Umbilical cord (tissue), 2 donors: Measurements from ENCODE around the gene COASY. TPM values are rescaled to one million over a fixed set of nuclear protein-coding genes. Genes with fewer than 3 reads are reported as not detected.
"Not testable (repeated sequence)": the region's sequence is repeated elsewhere in the genome, so short reads cannot be mapped to it uniquely, and the experiment has no call there.

Source experiments
- DNase-seq: peaks from one replicate; pipeline ENCODE4 v3.0.0-alpha.2; 2015; ENCODE audit warnings: low spot score
- total RNA-seq: library from RNA; depleted of rRNA; stranded (reverse); fragments of >200 nt; gene quantifications from one replicate; pipeline ENCODE4 v1.2.3, GENCODE V29; 2014; ENCODE audit warnings: low replicate concordance; ENCODE audit not compliant: insufficient read depth

COASY gene
- total RNA-seq, 1 donor from 2014 or later = 8.2 TPM

- DNase-seq = not testable (repeated sequence)
Observed at GRCh38 chr17:42552736-42553135, 9.2 kb upstream of the COASY start, which contains the start of gene HSD17B1. Gene HSD17B1 (plus strand): TSS chr17:42552923. CDS start chr17:42552934, 11 bp downstream.

DNA sequence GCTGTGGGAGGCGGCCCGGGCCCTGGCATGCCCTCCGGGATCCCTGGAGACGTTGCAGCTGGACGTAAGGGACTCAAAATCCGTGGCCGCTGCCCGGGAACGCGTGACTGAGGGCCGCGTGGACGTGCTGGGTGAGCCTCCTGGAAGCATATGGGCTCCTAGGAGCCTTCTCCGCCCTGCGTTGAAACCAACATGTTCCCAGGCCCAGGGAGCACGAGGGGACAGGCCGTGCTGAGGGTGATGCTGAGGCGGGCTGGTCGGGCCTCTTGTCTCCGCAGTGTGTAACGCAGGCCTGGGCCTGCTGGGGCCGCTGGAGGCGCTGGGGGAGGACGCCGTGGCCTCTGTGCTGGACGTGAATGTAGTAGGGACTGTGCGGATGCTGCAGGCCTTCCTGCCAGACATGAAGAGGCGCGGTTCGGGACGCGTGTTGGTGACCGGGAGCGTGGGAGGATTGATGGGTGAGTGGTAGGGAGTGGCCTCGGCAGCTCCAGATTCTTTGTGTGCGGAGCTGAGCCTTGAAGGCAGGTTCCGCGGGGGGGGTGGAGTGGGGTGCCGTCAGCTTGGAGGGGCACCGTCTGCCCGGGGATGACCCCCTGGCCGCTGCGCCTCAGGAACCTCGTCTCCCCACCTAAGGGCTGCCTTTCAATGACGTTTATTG, 8.7 kb upstream of the COASY start:
- DNase-seq = peak; percentile 47

GRCh38 chr17:42553866-42554249, 8.1 kb upstream of the COASY start:
- no peak for DNase-seq

DNA sequence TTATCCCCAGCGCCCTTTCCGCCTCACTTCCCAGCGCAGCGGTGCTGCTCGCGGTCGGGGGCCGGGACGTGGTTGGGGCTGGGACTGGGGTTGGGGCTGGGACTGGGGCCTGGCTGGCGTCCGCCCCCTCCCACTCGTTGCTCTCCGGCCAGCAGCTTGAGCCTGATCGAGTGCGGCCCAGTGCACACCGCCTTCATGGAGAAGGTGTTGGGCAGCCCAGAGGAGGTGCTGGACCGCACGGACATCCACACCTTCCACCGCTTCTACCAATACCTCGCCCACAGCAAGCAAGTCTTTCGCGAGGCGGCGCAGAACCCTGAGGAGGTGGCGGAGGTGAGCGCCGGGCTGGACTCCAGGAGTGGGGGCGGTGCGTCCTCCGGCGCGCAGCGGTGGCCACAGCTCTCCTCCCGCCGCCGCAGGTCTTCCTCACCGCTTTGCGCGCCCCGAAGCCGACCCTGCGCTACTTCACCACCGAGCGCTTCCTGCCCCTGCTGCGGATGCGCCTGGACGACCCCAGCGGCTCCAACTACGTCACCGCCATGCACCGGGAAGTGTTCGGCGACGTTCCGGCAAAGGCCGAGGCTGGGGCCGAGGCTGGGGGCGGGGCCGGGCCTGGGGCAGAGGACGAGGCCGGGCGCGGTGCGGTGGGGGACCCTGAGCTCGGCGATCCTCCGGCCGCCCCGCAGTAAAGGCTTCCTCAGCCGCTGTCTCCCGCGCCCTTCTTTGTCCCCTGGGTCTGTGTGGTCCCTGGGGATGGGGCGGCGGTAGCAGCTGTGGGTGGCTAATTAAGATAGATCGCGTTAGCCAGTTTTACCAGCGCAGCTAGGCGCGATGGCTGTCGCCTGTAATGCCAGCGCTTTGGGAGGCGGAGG, 7.5 kb upstream of the COASY start:
- peak; percentile 91 for DNase-seq

GRCh38 chr17:42555122-42555622, 6.8 kb upstream of the COASY start:
- no peak for DNase-seq

DNA sequence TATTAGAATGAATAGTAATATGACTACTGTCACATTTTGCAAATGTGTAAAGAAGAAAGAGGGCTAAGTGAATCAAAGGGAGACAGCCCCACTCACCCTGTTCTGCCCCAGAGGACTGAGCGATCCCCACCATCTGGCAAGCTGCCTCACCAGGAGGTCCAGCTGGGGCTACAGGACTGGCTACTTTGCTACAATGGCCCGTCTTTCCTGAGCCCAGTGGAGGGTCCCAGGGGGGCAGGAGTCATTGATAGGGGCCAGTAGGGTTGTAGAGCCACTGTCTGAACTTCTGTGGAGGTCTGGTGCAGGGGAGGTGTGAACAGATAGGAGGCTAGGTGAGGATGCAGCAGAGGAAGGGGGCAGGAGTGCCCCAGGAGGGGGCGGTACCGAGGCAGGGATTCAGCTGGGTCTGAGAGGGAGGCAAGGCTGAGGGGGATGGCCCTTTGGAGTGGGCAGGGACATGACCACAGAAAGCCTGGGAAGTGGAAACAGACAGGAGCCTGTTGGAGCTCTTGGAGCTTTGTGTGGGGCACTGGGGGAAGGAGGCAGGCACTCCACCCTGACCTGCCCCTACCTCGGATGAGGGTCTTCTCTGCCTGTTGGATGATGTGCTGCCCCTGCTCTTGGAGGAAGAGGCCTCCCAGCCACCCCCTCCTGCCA, 5.9 kb upstream of the COASY start:
- DNase-seq = not testable (repeated sequence)

DNA sequence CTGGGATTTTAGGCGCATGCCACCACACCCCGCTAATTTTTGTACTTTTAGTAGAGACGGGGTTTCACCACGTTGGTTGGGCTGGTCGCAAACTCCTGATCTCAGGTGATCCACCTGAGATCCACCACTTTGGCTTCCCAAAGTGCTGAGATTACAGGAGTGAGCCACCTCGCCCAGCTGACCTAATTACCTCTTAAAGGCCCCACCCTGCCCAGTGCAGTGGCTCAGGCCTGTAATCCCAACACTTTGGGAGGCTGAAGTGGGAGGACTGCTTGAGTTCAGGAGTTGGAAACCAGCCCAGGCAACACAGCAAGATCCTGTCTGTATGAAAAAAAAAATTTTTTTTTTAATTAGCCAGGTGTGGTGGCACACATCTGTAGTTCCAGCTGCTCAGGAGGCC, 2.9 kb upstream of the COASY start:
- DNase-seq = no peak

GRCh38 chr17:42560246-42560645, 1.7 kb upstream of the COASY start:
- DNase-seq = no peak

GRCh38 chr17:42562388-42563142, 617 bp downstream of the COASY start:
- DNase-seq = no peak

- DNase-seq = no peak
Observed at GRCh38 chr17:42563143-42563509, 1.2 kb downstream of the COASY start.

DNA sequence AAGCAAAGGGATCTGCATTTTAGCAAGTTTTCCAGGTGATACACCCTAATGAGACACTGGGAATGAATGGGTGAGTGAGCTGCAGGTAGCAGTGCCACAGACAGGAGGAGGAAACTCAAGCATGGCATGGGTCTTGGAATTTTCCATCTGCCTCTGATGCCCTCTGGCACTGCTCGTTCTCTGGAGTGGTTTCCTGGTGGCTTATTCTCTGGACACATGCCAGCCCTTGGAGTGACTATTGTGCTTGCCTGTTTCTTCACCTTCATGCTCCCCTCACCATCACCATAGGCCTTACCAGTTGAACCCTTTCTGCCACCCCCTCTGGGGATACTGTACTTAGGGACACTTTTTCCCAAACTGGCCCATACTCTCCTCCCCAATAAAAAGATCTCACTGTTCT, 1.6 kb downstream of the COASY start:
- DNase-seq = no peak

DNA sequence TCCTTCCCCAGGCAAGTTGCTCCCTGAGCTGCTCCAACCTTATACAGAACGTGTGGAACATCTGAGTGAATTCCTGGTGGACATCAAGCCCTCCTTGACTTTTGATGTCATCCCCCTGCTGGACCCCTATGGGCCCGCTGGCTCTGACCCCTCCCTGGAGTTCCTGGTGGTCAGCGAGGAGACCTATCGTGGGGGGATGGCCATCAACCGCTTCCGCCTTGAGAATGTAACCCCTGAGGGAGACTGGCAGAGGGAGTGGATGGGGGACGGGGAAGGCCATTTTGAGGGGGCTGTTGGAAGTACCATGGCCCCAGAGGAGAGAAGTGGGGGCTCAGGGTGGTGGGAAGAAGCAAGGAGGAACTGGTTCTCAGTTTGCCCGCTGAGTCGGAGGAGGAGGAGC, 2.0 kb downstream of the COASY start:
- DNase-seq = no peak

DNA sequence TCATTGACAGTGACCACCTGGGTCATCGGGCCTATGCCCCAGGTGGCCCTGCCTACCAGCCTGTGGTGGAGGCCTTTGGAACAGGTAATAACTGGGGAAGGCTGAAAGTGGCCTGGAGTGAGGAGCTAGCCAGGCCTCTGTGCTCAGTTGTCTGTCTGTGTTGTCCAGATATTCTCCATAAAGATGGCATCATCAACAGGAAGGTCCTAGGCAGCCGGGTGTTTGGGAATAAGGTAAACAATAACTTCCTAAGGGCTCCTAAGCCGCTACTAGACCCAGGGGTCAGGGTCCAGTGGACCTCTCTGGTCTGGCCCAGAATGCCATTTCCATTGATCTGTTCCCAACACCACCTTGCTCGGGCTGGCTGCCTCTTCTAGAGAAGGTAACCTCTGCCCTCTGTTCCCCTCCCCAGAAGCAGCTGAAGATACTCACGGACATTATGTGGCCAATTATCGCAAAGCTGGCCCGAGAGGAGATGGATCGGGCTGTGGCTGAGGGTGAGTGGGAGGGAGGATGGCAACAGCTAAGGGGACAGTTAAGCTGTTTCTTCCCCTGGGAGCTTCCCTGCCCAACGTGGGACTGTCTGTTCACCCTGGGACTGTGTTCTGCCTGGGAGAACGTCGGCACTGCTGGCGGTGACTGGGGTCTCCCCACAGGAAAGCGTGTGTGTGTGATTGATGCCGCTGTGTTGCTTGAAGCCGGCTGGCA, 3.0 kb downstream of the COASY start:
- DNase-seq = no peak

GRCh38 chr17:42565523-42566214, 3.7 kb downstream of the COASY start:
- no peak for DNase-seq

GRCh38 chr17:42566215-42566882, 4.4 kb downstream of the COASY start:
- DNase-seq = no peak

DNA sequence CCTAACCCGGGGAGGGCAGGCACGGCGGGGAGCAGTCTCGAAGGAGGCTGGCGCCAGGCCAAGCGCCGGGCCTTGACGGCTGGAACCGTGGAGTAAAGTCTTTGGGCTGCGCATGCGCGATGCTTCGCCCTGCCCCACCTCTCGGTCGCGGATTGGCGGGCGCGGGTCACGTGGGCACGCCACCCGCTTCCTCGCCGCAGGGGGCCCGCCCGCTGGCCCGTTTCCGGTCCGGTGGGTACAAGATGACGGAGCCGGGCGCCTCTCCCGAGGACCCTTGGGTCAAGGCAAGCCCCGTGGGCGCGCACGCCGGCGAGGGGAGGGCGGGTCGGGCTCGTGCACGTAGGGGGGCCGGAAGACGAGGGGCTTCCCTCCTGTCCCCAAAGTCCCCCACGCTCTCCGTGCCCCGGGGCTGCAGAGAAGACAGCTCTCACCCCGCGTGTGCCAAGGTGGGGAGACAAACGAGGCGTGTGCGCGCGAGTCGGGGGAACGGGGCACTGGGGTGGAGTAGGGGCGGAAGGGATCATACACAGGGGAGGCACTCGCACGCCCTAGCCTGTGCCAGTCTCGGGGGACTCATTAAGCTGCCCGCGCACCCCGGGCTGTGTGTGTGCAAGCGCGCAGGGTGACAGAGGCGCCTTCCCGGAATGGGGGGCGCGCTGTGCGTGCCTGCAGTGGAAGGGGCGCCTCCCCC, 5.1 kb downstream of the COASY start, which contains the start of gene MLX:
TSS of gene MLX (plus strand) at position 218 of the 691 bp plus-strand sequence. CDS start at position 243, 25 bp downstream.
- peak; percentile 94 for DNase-seq

GRCh38 chr17:42568341-42569111, 6.6 kb downstream of the COASY start:
- no peak for DNase-seq
